HAP-1 (cell line): ENCODE data around the gene PCBP4.
A peak's percentile ranks its signal among the peaks of the same experiment; 100 is the strongest.
"Not testable (repeated sequence)": the region's sequence is repeated elsewhere in the genome, so short reads cannot be mapped to it uniquely, and the experiment has no call there.

ENCODE experiments used
- DNase-seq, 2 experiments: peaks; one replicate each; pipeline ENCODE4 v3.0.0-alpha.2; 2016 to 2020; ENCODE audit warnings: low spot score in 2 of 2
- H3K27me3 ChIP-seq: fragments of 250-450 bp; sonication (Bioruptor Pico); 2 replicates; pipeline ENCODE4 v1.5.1; 2020; ENCODE audit warnings: low read depth, mild to moderate bottlenecking, moderate library complexity
- H3K36me3 ChIP-seq: fragments of 250-450 bp; sonication (Bioruptor Pico); replicated peaks from 2 replicates; pipeline ENCODE4 v1.5.1; 2020; ENCODE audit warnings: mild to moderate bottlenecking
- H3K4me1 ChIP-seq: fragments of 250-450 bp; sonication (Bioruptor Pico); 2 replicates; pipeline ENCODE4 v1.5.1; 2020; ENCODE audit warnings: mild to moderate bottlenecking
- H3K4me3 ChIP-seq: fragments of 250-450 bp; sonication (Bioruptor Pico); 2 replicates; pipeline ENCODE4 v1.5.1; 2020; ENCODE audit warnings: mild to moderate bottlenecking, moderate library complexity
- H3K9me3 ChIP-seq: fragments of 250-450 bp; sonication (Bioruptor Pico); 2 replicates; pipeline ENCODE4 v1.5.1; 2020; ENCODE audit warnings: mild to moderate bottlenecking, moderate library complexity
- in situ Hi-C: fragments of 300-500 bp; cut with MboI; formaldehyde crosslinking; loops from 3 replicates; pipeline ENCODE4 v1.14.3; 2020; ENCODE audit warnings: low sequenced_read_pairs, inconsistent platforms, mixed read lengths

PCBP4 gene

DNA sequence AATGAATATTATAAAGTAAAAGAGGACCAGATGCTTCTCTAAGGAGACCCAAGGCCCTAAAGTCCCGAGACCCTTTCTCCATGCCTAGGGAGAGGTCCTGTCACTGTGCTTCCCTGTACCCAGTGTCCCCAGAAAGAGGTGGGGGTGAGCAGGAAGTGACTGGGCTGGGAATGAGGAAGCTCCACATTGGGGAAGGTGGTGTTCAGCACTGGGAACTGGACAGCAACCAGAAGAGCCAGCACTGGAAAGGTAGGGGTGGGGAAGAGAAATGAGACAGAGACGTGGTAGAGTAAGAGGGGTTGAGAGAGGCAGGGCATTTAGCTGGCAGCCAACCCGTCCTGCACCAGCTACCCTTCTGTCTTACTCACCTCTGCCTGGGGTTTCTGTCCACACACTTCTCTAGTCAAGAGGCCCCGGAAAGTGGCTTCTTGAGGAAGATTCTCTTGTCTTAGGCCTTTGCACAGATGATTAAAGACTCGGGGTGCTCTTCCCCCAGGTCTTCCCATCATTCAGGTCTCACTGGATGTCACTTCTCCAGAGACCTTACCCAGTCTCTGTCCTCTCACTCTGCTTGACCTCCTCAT lies 37.7 kb downstream of the PCBP4 start:
- H3K27me3 ChIP-seq = no peaks in the 10 kb centered on the region
- in situ Hi-C loops = no loop called here
- H3K9me3 ChIP-seq = no peaks in the 10 kb centered on the region
- peaks cover 22% of the 10 kb centered on the region for H3K36me3 ChIP-seq
- DNase-seq = peak in 1 of 2 experiments; percentile 40
- H3K4me3 ChIP-seq = no peak overlapping the region
- no peaks in the 10 kb centered on the region for H3K4me1 ChIP-seq

DNA sequence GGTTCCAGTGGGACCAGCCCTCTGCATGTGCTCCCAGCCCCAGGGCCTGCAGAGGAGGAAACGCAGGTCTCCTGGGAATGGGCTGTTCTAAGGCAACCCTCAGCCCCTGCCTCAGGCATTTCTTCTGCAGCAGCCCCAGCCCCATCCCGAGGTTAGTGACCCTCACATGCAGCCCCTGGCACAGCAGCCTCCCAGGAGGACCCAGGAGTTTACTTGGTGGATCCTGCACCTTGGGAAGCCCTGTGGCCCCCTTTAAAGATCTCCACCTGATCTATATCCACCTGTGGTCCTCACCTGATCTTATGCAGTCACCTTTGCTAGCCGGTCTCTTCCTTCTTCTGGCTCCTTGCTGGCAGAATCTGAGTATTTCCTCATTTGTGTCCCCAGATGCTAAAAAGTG lies 38.3 kb downstream of the PCBP4 start:
- in situ Hi-C loops, H3K4me3 ChIP-seq, DNase-seq, H3K9me3 ChIP-seq, H3K27me3 ChIP-seq, H3K4me1 ChIP-seq: not testable (repeated sequence)
- peaks cover 16% of the 10 kb centered on the region for H3K36me3 ChIP-seq

DNA sequence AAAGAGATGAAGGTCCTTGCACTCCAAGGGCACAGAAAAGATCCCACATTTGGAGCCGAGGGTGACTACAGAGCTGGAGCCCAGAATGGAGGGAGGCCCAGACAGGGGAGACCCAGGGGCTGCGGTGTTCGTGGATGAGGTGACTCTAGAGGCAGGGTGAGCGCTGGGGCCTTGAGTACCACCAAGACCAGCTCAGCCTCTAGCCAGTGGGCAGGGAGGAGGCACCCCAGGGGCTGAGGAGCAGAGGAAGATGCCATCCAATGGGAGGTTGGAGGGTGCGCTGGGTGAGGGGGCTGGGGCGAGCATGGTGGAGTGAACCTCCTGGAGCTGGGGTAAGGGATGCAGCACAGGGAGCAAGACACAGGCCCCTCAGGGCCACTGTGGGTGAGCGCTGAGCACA lies 38.8 kb downstream of the PCBP4 start:
- Histone ChIP-seq H3K36me3 (peaks cover 11% of the 10 kb centered on the region), H3K27me3 (no peaks in the 10 kb centered on the region), H3K9me3 (no peaks in the 10 kb centered on the region), H3K4me3 (no peak overlapping the region), H3K4me1 (no peaks in the 10 kb centered on the region)
- in situ Hi-C loops = no loop called here
- no peak for DNase-seq

DNA sequence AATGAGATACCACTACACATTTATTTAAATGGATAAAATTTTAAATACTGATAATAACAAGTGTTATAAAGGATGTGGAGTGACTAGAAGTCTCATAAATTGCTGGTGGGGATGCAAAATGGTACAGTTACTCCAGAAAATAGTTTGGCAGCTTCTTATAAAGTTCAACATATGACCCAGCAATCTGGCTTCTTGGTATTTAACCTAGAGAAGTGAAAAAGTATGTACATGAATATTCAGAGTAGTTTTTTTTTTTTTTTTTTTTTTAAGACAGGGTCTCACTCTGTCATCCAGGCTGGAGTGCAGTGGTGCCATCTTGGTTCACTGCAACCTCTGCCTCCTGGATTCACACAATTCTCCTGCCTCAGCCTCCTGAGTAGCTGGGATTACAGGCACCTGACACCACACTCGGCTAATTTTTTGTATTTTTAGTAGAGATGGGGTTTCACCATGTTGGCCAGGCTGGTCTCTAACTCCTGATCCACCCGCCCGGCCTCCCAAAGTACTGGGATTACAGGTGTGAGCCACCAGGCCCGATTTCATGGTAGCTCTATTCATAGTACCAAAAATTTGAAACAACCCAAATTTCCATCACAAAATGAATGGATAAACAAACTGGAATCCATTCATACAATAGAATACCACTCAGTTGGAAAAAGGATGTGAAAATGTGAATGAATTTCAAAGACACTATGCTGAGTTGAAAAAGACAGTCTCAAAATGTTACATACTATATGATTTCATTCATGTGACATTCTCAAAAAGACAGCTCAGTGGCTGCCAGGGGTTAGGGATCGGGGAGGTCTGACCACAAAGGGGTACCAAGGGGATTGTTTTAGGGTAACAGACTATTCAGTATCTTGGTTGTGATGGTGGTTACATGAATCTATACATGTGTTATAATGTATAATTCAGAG lies 39.9 kb downstream of the PCBP4 start:
- Histone ChIP-seq H3K36me3 (peaks cover 4% of the 10 kb centered on the region), H3K4me3 (no peak overlapping the region), H3K4me1 (no peaks in the 10 kb centered on the region), H3K27me3 (peaks cover under 1% of the 10 kb centered on the region; the same call in 1 of the 2 replicates), H3K9me3 (no peaks in the 10 kb centered on the region)
- no peak for DNase-seq
- in situ Hi-C loops = no loop called here

DNA sequence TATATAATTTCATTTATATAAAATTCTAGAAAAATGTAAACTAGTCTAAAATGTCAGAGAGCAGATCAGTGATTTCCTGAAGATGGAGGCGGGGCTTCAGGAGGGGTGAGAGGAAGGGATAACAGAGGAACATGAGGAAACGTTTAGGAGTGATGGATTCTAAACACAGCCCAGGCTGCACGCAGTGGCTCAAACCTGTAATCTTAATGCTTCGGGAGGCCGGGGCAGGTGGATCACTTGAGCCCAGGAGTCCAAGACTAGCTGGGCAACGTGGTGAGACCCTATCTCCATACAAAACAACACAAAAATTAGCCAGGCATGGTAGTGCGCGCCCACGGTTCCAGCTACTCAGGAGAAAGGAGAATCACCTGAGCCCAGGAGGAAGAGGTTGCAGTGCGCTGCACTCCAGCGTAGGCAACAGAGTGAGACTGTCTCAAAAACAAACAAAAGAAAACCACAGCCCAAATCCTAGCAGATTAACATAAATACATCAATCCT lies 46.1 kb downstream of the PCBP4 start:
- Histone ChIP-seq H3K27me3 (peaks cover 7% of the 10 kb centered on the region; the same call in 1 of the 2 replicates), H3K4me3 (no peak overlapping the region), H3K9me3 (no peaks in the 10 kb centered on the region), H3K36me3 (no peaks in the 10 kb centered on the region), H3K4me1 (no peaks in the 10 kb centered on the region)
- no peak for DNase-seq
- in situ Hi-C loops = no loop called here

DNA sequence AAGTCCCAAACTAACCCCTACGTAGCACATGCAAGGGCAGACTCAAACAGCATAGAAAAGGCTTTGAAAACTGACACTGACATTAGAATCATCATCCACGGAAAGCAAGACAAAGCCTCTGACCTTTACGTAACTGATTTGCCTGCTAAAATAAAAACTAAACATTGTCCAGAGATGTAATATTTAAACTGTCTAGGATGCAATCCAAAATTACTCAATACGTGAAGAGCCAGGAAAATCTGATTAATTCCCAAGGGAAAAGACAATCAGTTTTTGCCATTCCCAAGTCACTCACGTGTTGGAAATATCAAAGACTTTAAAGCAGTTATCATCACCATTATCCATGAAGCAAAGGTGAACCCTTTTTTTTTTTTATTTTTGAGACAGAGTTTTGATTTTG lies 50.8 kb downstream of the PCBP4 start:
- H3K4me3 ChIP-seq = no peak overlapping the region
- in situ Hi-C loops = no loop called here
- DNase-seq = no peak
- H3K36me3 ChIP-seq = no peaks in the 10 kb centered on the region
- H3K4me1 ChIP-seq = no peaks in the 10 kb centered on the region
- H3K27me3 ChIP-seq = 0 out of 2 replicates have a peak, but pooled peaks cover 4% of the 10 kb centered on the region
- no peaks in the 10 kb centered on the region for H3K9me3 ChIP-seq

DNA sequence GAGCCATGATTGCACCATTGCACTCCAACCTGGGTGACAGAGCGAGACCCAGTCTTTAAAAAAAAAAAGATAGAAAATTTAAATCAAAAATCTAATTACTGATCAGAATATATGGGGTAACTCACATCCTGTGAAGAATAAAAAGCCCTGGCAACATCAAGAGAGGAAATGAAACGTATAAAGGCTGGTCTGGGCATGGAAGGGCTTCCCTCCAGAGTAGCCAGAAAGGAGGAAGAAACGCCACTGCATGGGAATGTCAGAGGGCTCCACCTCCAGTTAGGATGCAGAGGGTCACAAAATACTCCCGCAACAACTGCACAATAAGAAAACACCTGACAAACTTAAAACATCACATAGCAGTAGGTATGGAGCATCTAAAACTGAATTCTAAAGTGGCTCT lies 59.2 kb downstream of the PCBP4 start:
- no peak for DNase-seq
- Histone ChIP-seq H3K36me3 (no peaks in the 10 kb centered on the region), H3K4me3 (no peak overlapping the region), H3K27me3 (no peaks in the 10 kb centered on the region), H3K4me1 (no peaks in the 10 kb centered on the region), H3K9me3 (no peaks in the 10 kb centered on the region)
- in situ Hi-C loops = no loop called here
